HCT116 (cell line): ENCODE measurements around the gene ACVR1.

Experiments used
- ATF3 ChIP-seq: IDR thresholded peaks from 2 replicates; pipeline ENCODE4 v1.6.1; 2012
- CEBPB ChIP-seq: IDR thresholded peaks from 2 replicates; pipeline ENCODE4 v1.6.1; 2012; ENCODE audit warnings: low read depth
- CTCF ChIP-seq, 3 experiments: fragments of 200-600 bp in 1 of 3; sonication (generic) in 1 of 3; IDR thresholded peaks in 2 of 3; conservative IDR thresholded peaks in 1 of 3; 2 replicates each; pipeline ENCODE4 v1.5.1; 2012 to 2017; ENCODE audit warnings: low read depth in 2 of 3, low read length in 2 of 3, antibody characterized with exemption in 1 of 3, borderline replicate concordance in 1 of 3, control low read depth in 1 of 3, mild to moderate bottlenecking in 1 of 3, mixed read lengths in 1 of 3, mixed run types in 1 of 3, moderate library complexity in 1 of 3; ENCODE audit not compliant: insufficient read depth in 1 of 3
- EGR1 ChIP-seq: IDR thresholded peaks from 2 replicates; pipeline ENCODE4 v1.6.1; 2012; ENCODE audit warnings: low read depth
- FOSL1 ChIP-seq: IDR thresholded peaks from 2 replicates; pipeline ENCODE4 v1.6.1; 2012; ENCODE audit warnings: low read depth
- JUND ChIP-seq: IDR thresholded peaks from 2 replicates; pipeline ENCODE4 v1.6.1; 2012
- POLR2A ChIP-seq: IDR thresholded peaks from 2 replicates; pipeline ENCODE4 v1.7.0; 2011; ENCODE audit warnings: borderline replicate concordance; ENCODE audit not compliant: insufficient read depth, insufficient read length; ENCODE audit errors: extremely low read depth
- POLR2AphosphoS5 ChIP-seq: IDR thresholded peaks from 2 replicates; pipeline ENCODE4 v1.6.1; 2011; ENCODE audit warnings: mild to moderate bottlenecking, low read depth, low read length, moderate library complexity
- REST ChIP-seq: IDR thresholded peaks from 2 replicates; pipeline ENCODE4 v1.6.1; 2012; ENCODE audit warnings: low read depth
- SIN3A ChIP-seq: IDR thresholded peaks from 2 replicates; pipeline ENCODE4 v1.6.1; 2012; ENCODE audit warnings: low read depth
- TCF7L2 ChIP-seq: IDR thresholded peaks from 2 replicates; pipeline ENCODE4 v1.7.0; 2011; ENCODE audit warnings: borderline replicate concordance, inconsistent platforms; ENCODE audit not compliant: insufficient read depth, insufficient read length; ENCODE audit errors: extremely low read depth
- ZBTB33 ChIP-seq: IDR thresholded peaks from 2 replicates; pipeline ENCODE4 v1.6.1; 2011; ENCODE audit warnings: mild to moderate bottlenecking, low read length, moderate library complexity; ENCODE audit not compliant: insufficient replicate concordance; ENCODE audit errors: extremely low read depth
- ZFX ChIP-seq: fragments of 450-650 bp; IDR thresholded peaks from 2 replicates; pipeline ENCODE4 v1.6.1; 2017

- no peak for TF ChIP-seq CTCF (IDR thresholded peaks at IDR 0.05 in 2 of 3, conservative IDR thresholded peaks at IDR 0.05 in 1 of 3; ENCODE audit: borderline replicate concordance in 1 of 3, insufficient read depth in 1 of 3, low read depth in 2 of 3, low read length in 2 of 3)
- TF ChIP-seq CEBPB, result no peak
- TF ChIP-seq SIN3A, result no peak
- no peak for TF ChIP-seq ZBTB33
- TF ChIP-seq FOSL1, result no peak
- no peak for TF ChIP-seq REST
- TF ChIP-seq EGR1, result no peak
- no peak for TF ChIP-seq POLR2A
- TF ChIP-seq ZFX, result no peak
- no peak for TF ChIP-seq ATF3
- no peak for TF ChIP-seq TCF7L2
- no peak for TF ChIP-seq POLR2AphosphoS5
- no peak for TF ChIP-seq JUND
These were observed 48.8 kb downstream of the ACVR1 start for GRCh38 chr2:157827377-157827776.
